A673 (cell line): ENCODE data around the gene MIS12. TPM values are rescaled to one million over a fixed set of nuclear protein-coding genes. Genes with fewer than 3 reads are reported as not detected.
A peak's percentile ranks its signal among the peaks of the same experiment; 100 is the strongest.

Experiments
- BruUV-seq: library from RNA; stranded (reverse); fragments of 400-500 nt; replicated peaks from 2 replicates; lab custom pipeline; 2021; lab: Mats Ljungman, UMichigan
- CTCF ChIA-PET: fragments of 300-600 bp; sonication (Branson Sonifier 250); formaldehyde crosslinking; loops from one replicate; lab custom pipeline; 2022; ENCODE audit warnings: antibody characterized with exemption; lab: Charles Lee
- POLR2A ChIA-PET: fragments of 300-600 bp; sonication (Branson Sonifier 250); formaldehyde crosslinking; loops from one replicate; lab custom pipeline; 2022; ENCODE audit warnings: antibody characterized with exemption; ENCODE audit not compliant: low non-redundant PET; lab: Charles Lee
- DNase-seq: peaks from one replicate; pipeline ENCODE4 v3.0.0-alpha.2; 2015; ENCODE audit warnings: low spot score
- H3K27ac ChIP-seq: fragments of 200-600 bp; sonication (generic); 2 replicates; pipeline ENCODE4 v1.5.1; 2016; ENCODE audit warnings: mixed run types, low read depth, mild to moderate bottlenecking, mixed read lengths, antibody characterized with exemption, low read length; ENCODE audit not compliant: poor library complexity, severe bottlenecking
- H3K27me3 ChIP-seq: fragments of 200-600 bp; sonication (generic); replicated peaks from 2 replicates; pipeline ENCODE4 v1.6.1; 2017; ENCODE audit warnings: mixed run types, low read depth, mild to moderate bottlenecking, mixed read lengths, antibody characterized with exemption, low read length; ENCODE audit not compliant: insufficient read depth, poor library complexity
- H3K36me3 ChIP-seq: fragments of 200-600 bp; sonication (generic); 2 replicates; pipeline ENCODE4 v1.6.1; 2016; ENCODE audit warnings: mixed run types, mild to moderate bottlenecking, mixed read lengths, antibody characterized with exemption, low read length; ENCODE audit not compliant: insufficient read depth, poor library complexity, severe bottlenecking
- H3K4me1 ChIP-seq: fragments of 200-600 bp; sonication (generic); 2 replicates; pipeline ENCODE4 v1.6.1; 2017; ENCODE audit warnings: mixed run types, mild to moderate bottlenecking, mixed read lengths, antibody characterized with exemption, low read length; ENCODE audit not compliant: insufficient read depth, poor library complexity, severe bottlenecking
- H3K4me3 ChIP-seq: fragments of 200-600 bp; sonication (generic); 2 replicates; pipeline ENCODE4 v1.5.1; 2016; ENCODE audit warnings: low read depth, mixed run types, mild to moderate bottlenecking, mixed read lengths, low read length; ENCODE audit not compliant: poor library complexity, severe bottlenecking
- H3K9me3 ChIP-seq: fragments of 200-600 bp; sonication (generic); 2 replicates; pipeline ENCODE4 v1.6.1; 2016; ENCODE audit warnings: mixed run types, low read depth, mild to moderate bottlenecking, mixed read lengths, antibody characterized with exemption, low read length; ENCODE audit not compliant: poor library complexity, severe bottlenecking
- CTCF ChIP-seq: fragments of 300-800, 200-600 bp; sonication (generic); conservative IDR thresholded peaks from 2 replicates; pipeline ENCODE4 v1.5.1; 2017; ENCODE audit warnings: low read depth, mild to moderate bottlenecking, antibody characterized with exemption, low read length, moderate library complexity, mixed read lengths
- EZH2 ChIP-seq: fragments of 200-600 bp; sonication (generic); IDR thresholded peaks from 2 replicates; pipeline ENCODE4 v1.6.1; 2017; ENCODE audit warnings: borderline replicate concordance, low read depth, mild to moderate bottlenecking, mixed read lengths, antibody characterized with exemption, low read length; ENCODE audit not compliant: poor library complexity, severe bottlenecking
- intact Hi-C: fragments of 100-400 bp; cut with micrococcal nuclease; formaldehyde crosslinking; loops from one replicate; pipeline ENCODE4 v1.10.0; 2022; ENCODE audit not compliant: unreplicated experiment
- total RNA-seq: library from RNA; stranded (reverse); gene quantifications from 2 replicates; pipeline ENCODE4 v1.2.3, GENCODE V29; 2021

The MIS12 gene
- total RNA-seq, 1 experiment from 2014 or later, result 33.9 TPM

DNA sequence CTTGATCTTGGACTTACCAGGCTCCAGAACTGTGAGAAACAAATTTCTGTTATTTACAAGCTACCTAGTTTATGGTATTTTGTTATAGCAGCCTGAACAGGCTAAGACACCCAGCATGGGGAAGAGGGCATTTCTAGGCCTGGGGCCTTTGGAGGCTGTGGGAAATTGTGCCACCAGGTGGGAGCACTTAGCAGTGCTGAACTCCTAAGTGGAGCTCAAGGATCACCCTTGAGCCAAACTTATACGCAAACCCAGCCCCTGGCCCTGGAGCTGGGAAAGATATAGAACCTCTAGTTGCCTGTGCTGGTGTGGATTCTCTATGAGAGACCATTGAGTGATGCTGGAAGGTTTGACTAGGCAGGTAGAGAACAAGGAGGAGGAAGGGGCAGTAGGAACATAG is 36.1 kb downstream of the MIS12 start:
- Histone ChIP-seq H3K9me3 (no peaks in the 10 kb centered on the region), H3K27ac (no peak overlapping the region), H3K27me3 (no peaks in the 10 kb centered on the region), H3K4me1 (no peaks in the 10 kb centered on the region), H3K36me3 (no peaks in the 10 kb centered on the region), H3K4me3 (no peak overlapping the region)
- POLR2A ChIA-PET, result no interaction called here
- BruUV-seq, result no TSS peak
- DNase-seq, result no peak
- CTCF ChIA-PET, result no interaction called here
- no peak for TF ChIP-seq CTCF
- TF ChIP-seq EZH2, result no peak
- intact Hi-C loops, result no loop called here

DNA sequence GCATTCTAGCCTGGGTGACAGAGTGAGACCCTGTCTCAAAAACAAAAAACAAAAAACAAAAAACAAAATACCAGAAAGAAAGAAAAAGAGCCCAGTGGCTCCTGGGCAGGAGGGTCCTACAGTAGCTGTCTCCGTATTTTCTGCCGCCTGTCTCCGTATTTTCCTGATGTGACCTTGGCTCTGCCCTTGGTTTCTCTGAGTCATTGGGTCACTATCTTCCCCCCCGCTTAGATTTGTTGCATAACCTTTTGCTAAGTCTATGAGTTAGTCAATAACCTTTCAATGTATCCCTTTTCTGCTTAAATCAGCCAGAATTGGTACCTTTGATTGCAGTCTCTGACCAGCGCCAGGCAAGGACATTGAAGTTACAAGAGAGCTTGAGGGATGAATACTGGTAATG is 36.9 kb downstream of the MIS12 start:
- ChIA-PET POLR2A (no interaction called here), CTCF (no interaction called here)
- Histone ChIP-seq H3K4me1 (no peaks in the 10 kb centered on the region), H3K27ac (no peak overlapping the region), H3K27me3 (no peaks in the 10 kb centered on the region), H3K36me3 (no peaks in the 10 kb centered on the region), H3K9me3 (no peaks in the 10 kb centered on the region), H3K4me3 (no peak overlapping the region)
- TF ChIP-seq EZH2, result no peak
- TF ChIP-seq CTCF, result no peak
- intact Hi-C loops, result no loop called here
- BruUV-seq, result no TSS peak
- DNase-seq, result no peak

GRCh38 chr17:5526821-5527598 is 40.6 kb downstream of the MIS12 start:
- Histone ChIP-seq H3K9me3 (no peaks in the 10 kb centered on the region), H3K36me3 (no peaks in the 10 kb centered on the region), H3K27ac (peak overlapping the region; percentile 30), H3K4me1 (no peaks in the 10 kb centered on the region), H3K27me3 (no peaks in the 10 kb centered on the region), H3K4me3 (no peak overlapping the region)
- POLR2A ChIA-PET, result no interaction called here
- CTCF ChIA-PET, result no interaction called here
- TF ChIP-seq EZH2 (no peak), CTCF (no peak)
- peak; percentile 79 for DNase-seq
- intact Hi-C loops, result no loop called here
- BruUV-seq, result no TSS peak
